ENCODE data around the gene RALY.

The RALY gene

GRCh38 chr20:33990075-33990474 lies 3.6 kb upstream of the RALY start:
- no peak for DNase-seq

- no peak for DNase-seq
These were observed 2.2 kb upstream of the RALY start for GRCh38 chr20:33991502-33991901.

DNA sequence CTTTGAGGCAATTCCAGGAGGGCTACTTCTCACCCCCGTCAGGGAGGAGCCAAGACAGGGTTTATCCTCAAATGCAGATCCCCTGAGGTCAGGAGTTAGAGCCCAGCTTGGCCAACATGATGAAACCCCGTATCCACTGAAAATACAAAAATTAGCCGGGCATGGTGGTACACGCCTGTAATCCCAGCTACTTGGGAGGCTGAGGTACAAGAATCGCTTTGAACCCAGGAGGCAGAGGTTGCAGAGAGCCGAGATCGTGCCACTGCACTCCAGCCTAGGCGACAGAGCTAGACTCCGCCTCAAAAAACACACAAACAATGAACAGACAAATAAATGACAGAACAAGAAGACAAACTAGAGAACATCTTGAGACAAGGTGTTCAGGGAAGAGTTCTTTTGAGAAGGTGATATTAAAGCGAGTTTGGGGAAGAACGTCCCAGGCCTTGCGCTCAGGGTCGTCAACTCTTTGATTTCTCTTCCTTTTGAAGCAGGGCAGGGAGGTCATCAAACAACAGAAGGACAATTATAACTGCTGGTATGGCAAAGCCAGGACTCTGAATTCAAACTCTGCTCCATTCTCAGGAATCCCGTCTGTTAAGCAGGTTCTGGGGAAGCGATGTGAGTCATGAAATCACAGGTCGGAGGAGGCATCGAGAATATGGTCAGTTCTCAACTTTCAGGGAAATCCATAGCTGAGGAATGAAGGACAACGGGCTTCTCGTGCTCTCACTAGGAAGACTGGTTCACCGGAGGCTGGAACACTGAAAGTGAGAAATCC lies 1.4 kb upstream of the RALY start:
- DNase-seq: no peak

- DNase-seq: peak; percentile 91
These were observed 662 bp upstream of the RALY start for GRCh38 chr20:33992923-33993575.

DNA sequence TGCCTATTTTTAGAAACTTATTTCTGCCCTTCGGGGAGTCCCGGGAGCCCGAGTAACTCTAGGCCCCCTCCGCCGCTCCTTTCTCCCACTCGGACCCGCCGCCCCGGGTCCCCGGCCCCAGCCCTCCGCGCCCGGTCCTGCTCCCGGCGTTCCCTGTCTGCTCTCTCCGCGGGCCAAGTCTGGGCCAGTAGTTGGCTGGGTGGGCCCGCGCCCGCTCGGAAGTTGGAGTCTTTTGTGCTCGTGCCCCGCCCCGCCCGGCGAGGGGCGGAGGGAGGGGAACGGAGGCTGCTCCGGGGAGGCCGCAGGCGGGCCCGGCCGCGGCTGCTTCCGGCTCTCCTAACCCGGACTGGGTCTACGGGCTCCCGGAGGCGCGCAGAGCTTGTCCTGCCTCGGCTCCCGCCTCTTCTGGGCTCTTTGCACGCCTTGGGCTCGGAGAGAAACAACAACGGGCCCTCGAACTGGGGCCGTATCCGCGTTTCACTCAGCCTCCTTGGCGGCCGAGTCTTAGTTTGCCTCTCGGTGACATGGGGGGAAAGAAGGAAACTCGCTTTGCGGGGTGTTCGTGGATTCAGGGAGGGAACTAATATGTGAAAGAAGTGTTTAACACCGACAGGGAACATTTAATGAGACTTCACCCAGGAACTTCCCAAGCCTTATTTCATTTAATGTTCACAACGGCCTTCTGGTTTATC lies 657 bp downstream of the RALY start:
- peak; percentile 29 for DNase-seq

DNA sequence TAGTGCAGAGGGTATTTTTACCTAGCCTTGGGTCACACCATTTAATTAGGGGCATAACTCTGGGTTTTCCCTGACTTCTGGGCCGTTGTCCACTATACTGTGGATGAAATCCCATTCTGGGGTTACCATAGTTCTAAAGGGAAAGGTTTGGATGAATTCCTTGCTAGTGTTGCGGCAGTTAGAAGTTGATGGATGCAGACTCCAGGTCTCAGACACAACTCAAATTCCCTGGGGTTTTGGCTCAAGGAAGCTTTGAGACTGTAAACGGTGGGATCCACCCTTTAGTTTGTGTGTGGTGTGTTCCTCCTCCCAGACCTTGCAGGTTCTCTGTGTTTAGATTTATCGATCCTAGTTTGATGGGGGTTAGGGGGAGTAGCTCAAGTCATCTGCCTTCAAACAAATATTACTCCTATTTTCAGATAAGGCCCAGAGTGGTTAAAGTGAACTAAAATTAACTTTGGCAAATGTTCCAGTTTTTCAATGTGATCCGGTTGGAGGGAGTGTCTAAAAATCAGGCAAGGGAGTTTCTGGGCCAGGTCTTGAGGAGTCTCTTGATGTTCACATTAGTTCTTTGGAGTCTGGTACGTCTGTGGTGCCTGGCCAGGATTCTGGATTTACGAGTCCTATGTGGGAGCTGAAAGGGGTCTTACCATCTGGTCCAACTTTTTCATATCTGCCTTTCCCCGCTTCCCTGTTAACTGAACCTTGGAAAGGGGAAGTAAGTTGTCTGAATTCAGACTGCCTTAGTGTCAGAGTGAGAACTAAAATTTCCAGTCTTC lies 1.5 kb downstream of the RALY start:
- DNase-seq: no peak

DNA sequence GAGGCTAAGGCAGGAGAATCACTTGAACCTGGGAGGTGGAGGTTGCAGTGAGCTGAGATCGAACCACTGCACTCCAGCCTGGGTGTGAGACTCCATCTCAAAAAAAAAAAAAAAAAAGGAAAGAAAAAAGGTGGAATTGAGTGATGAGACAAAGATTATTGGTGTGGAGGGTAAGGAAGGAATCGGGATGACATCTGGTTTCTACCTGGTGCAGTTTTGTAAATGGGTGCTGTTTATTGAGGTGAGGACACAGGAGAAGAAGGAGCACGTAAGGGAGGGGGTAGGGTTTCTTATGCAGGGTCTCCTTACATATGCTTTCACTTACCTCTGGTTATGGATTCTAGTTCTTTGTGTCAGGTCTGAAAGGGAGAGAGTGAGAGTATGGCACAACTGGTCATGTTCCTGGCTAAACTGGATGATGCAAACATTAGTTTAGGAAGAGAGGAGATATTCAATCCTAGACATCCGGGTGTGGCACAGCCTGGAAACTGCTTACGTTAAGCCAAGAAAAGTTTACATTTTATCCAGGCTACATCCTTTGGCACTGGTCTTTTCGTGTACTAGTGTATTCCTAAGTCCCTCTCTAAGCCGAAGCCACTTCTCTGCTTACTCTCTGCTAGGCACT lies 5.4 kb downstream of the RALY start:
- no peak for DNase-seq

DNA sequence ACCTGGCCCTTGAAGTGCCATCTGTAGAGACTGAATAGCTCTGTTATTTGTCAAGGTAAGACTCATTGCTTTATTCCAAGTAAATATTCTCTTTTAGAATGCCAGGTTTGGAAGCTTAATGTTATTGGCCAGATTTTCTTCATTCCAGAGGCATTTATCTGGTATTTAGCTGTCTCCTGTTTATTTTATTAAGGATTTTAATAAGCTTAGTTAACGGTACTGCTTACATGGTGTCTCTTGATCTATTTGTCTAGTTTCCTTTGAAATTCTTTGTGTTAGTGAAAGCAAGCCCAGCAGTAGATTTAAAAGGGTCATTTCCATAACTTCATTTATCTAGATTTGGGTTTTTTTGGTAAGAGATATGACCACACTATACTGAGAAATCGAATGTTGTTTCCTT lies 7.7 kb downstream of the RALY start:
- DNase-seq: no peak

DNA sequence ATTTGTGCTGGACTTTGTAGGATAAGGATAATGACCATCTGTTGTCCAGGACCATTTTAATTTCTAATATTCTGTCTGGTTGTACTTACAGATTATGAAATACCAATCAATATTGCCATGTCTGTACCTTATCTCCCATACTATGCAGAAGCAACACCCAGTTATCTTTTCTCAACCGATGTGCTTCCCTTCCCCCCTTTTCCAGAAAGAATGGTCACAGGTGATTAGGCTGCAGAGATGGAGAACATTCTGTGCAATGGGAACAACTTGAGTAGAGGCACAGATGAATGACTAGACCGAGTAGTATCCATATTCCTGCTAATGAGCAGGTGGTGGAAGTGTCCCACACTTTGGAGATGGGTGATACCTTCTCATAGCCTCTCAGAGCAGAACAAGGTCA lies 10.5 kb downstream of the RALY start:
- no peak for DNase-seq

DNA sequence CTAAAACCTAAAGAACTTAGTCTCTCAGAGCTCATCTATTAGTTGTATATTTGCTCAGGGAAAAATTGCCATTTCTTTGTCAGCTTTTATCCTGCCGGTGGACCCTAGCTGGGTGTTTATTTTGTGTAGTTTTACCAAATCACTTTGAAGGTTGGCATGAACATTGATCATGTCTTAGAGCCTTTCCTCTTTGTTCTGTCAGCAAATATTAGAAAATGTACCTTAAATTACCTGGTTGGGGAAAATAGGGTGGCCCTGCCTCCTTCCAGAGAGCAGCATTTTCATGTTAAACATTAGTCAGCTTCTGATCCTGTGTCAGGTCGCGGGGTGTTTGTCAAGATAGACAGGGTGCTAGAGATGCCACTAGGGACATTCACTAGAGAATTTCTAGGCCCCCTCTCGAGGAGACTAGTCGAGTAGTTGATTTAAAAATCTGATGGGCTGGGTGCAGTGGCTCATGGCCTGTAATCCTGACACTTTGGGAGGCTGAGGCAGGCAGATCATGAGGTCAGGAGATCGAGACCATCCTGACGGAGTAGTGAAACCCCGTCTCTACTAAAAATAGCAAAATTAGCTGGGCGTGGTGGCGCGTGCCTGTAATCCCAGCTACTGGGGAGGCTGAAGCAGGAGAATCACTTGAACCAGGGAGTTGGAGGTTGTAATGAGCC lies 11.2 kb downstream of the RALY start:
- DNase-seq: no peak

- no peak for DNase-seq
These were observed 12.9 kb downstream of the RALY start for GRCh38 chr20:34006619-34007018.

DNA sequence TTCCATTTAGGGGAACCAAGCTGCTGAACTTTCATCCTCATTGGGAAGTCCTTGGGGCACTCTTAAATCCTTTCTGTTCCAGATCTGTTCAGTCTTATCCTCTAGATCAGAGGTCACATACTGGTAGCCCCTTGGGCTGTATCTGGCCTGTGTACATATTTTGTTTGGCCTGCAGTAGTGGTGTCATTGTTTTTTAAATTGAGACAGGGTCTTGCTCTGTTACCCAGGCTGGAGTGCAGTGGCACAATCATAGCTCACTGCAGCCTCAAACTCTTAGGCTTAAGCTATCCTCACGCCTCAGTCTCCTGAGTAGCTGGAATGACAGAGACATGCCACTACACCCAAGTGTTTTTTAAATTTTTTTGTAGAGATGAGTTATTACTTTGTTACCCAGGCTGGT lies 14.8 kb downstream of the RALY start:
- DNase-seq: no peak

GRCh38 chr20:34010405-34010931 lies 16.8 kb downstream of the RALY start:
- no peak for DNase-seq

GRCh38 chr20:34011275-34011674 lies 17.6 kb downstream of the RALY start:
- no peak for DNase-seq

DNA sequence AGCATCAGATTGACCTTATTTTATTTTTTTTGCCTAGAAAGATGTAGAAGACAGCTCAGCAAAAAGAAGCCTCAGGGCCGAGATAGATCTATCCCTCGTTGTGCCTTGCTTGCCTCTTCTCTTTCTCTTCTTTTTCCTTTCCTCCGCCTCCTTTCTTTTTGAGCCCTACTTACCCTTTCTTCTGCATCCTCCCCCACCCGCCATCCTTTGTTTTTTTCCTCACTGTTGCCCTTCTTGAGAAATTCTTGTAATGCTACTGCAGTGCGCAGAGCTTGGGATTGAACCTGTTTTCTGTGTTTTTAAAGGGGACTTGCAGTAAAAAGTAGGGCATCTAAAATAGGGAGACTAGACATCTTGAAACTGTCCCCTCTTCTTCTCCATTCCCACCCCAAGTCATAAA lies 18.6 kb downstream of the RALY start:
- DNase-seq: no peak

DNA sequence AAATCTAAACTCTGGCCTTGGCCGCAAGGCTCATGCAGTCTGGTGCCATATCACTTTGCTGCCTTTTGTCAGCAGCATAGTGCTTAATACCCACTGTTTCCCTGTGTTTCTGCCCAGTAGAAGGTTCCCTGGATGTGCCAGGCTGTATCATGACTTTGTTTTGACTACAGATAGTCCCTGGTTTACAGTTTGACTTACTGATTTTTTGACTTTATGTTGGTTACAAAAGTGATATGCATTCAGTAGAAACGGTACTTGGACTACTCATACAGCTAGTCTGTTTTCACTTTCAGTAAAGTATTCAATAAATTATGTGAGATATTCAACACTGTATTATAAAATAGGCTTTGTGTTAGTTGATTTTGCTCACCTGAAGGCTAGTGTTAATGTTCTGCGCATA lies 19.0 kb downstream of the RALY start:
- DNase-seq: no peak

- DNase-seq: no peak
These were observed 19.8 kb downstream of the RALY start for GRCh38 chr20:34013554-34013953.

GRCh38 chr20:34014878-34015277 lies 21.2 kb downstream of the RALY start:
- no peak for DNase-seq

DNA sequence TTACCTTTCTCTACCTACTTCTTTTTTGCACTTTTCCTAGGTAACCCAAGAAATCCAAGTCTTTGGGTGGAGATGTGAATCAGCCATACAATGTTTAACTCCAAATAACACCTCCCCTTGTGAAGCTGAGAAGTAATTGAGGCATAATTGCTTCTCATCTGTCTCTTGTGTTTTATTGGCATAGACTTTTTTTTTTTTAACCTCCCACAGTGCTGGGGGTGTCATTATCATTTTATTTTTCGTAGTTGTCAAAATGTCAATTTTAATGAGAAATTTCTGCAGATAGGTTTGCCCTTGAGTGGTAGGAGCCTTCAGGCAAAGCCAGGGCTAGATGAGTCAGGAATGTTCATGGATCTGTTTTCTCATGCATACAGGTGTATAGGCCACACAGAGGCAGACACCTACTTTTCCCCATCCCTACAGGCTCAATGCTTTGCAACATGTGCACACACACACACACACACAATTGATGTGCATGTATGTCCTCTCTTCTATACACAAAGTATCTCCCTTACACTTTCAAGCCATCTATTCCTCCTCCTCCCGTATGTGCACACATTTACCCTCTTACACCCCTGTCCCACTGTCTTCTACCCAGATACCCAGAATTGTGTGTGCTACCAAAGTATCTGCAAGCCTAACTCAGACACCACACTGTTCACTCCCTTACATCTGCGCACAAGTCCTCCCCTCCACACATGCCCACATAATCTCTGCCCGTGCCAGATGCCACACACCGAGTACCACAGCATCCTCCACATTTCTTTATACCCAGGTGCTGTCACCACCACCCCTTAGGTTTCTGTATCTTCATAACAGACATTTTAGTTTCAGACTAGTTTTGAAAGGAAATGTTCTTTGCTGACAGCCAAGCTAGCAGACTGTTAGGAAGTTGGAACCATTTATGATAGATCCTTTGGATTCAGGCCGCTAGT lies 22.0 kb downstream of the RALY start:
- no peak for DNase-seq

DNA sequence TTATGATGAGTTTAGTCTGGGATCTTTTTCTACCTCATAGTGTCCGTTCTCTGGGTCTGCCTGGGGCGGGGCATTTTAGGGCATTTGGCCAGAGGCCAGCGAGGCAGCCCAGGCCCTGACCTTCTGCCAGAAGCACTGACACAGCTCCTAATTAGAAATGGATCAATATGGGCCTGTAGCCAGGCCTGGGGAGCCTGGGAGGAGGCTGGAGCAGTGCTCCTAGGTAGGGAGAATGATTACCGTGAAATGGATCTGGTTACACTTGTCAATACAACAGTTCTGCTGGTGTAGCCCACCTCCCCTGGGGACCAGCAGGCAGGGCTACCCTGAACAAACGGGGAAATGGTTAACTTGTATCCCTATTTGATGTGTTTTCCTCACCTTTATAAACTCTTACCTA lies 23.0 kb downstream of the RALY start:
- no peak for DNase-seq

DNA sequence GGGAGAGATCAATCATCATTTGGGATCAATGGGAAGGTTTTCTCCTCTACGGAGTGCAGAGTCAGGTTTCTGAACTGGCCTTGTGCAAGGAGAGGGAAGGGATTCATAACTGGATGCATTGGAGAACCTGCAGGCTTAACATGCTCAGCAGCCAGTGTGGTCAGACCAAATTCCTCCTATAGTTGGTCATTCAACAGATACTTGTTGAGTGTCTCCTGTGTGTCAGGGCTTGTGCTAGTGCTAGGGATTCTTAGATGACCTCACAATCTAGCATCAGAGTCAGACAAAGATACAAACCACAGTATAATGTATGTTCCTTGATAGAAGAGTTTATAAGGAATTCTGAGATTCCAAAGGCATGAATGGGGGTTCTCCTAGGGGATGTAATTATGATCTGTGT lies 23.9 kb downstream of the RALY start:
- no peak for DNase-seq

All from cortex of kidney (tissue), 1 donor.